GM23338 (cell line): ENCODE measurements around the gene PLS1. TPM values are rescaled to one million over a fixed set of nuclear protein-coding genes. Genes with fewer than 3 reads are reported as not detected.

ENCODE experiments used
- CREB1 ChIP-seq: fragments of 250-450 bp; sonication (Bioruptor Pico); IDR thresholded peaks from 2 replicates; pipeline ENCODE4 v1.5.0; 2020; ENCODE audit warnings: low read depth, mild to moderate bottlenecking, moderate library complexity
- CTCF ChIP-seq, 2 experiments: fragments of 200-600 bp in 1 of 2; sonication (generic) in 1 of 2; conservative IDR thresholded peaks; 2 replicates each; pipeline versions ENCODE4 v1.5.1 to v1.6.1; 2016 to 2017; ENCODE audit warnings: antibody characterized with exemption in 2 of 2, low read depth in 2 of 2, mild to moderate bottlenecking in 2 of 2, moderate library complexity in 1 of 2
- JUNB ChIP-seq: IDR thresholded peaks from one replicate; pipeline ENCODE4 v1.6.1; 2016; ENCODE audit warnings: antibody characterized with exemption; ENCODE audit not compliant: unreplicated experiment
- NANOG ChIP-seq: IDR thresholded peaks from 2 replicates; pipeline ENCODE4 v1.6.1; 2016; ENCODE audit warnings: antibody characterized with exemption, borderline replicate concordance
- REST ChIP-seq: IDR thresholded peaks from one replicate; pipeline ENCODE4 v1.6.1; 2018; ENCODE audit warnings: antibody characterized with exemption; ENCODE audit not compliant: unreplicated experiment
- ZNF114 ChIP-seq: fragments of 250-450 bp; sonication (Bioruptor Pico); IDR thresholded peaks from 2 replicates; pipeline ENCODE4 v1.5.0; 2020; ENCODE audit warnings: mild to moderate bottlenecking, moderate library complexity
- ZNF331 ChIP-seq: fragments of 250-450 bp; sonication (Bioruptor Pico); IDR thresholded peaks from 2 replicates; pipeline ENCODE4 v1.5.0; 2020; ENCODE audit warnings: low read depth, mild to moderate bottlenecking, moderate library complexity
- ZNF462 ChIP-seq: fragments of 250-450 bp; sonication (Bioruptor Pico); IDR thresholded peaks from 2 replicates; pipeline ENCODE4 v1.5.0; 2020; ENCODE audit warnings: mild to moderate bottlenecking, moderate library complexity
- polyA plus RNA-seq: library from polyadenylated mRNA; unstranded; fragments of >200 nt; fragmentation: Nextera tagmentation; extraction: Ambion mirVana; gene quantifications from 2 replicates; pipeline ENCODE4 v1.2.1, GENCODE V29; 2016
- total RNA-seq: library from RNA; depleted of rRNA; stranded (reverse); fragments of >200 nt; shearing (Covaris generic); gene quantifications from 2 replicates; pipeline ENCODE4 v1.2.3, GENCODE V29; 2014

Gene PLS1
- total and polyA plus RNA-seq, 2 experiments from 2014 or later = 18.4 to 42.2 TPM

GRCh38 chr3:142636664-142637063 is 40.5 kb downstream of the PLS1 start (continued):
- TF ChIP-seq ZNF462 (CRISPR knock-in tag) (no peak), ZNF331 (no peak), JUNB (no peak), NANOG (no peak), REST (no peak), CTCF (conservative IDR thresholded peaks at IDR 0.05; ENCODE audit: low read depth in 2 of 2) (no peak), CREB1 (CRISPR knock-in tag) (no peak), ZNF114 (no peak)
